Measurements from ENCODE around the gene GNMT. TPM values are rescaled to one million over a fixed set of nuclear protein-coding genes. Genes with fewer than 3 reads are reported as not detected.

Gene GNMT
- polyA plus RNA-seq, 3 donors = 0.17 to 7.8 (median 0.31) TPM

- H3K4me1 ChIP-seq (ENCODE audit: control insufficient read depth in 1 of 2, insufficient read depth in 2 of 2, low read length in 2 of 2) = peaks cover 34 to 37% of the 10 kb centered on the region in 2 donors
- H3K4me3 ChIP-seq (replicated peaks in 1 of 3; ENCODE audit: low read depth in 2 of 3, low read length in 3 of 3) = peak overlapping the region in 1 of 3 experiments; percentile 42
- intact Hi-C loops (cut with micrococcal nuclease) = no loop called here
- peak overlapping the region; percentile 32 to 44 for H3K27ac ChIP-seq (ENCODE audit: low read depth in 1 of 2, low read length in 2 of 2)
- H4K20me1 ChIP-seq (ENCODE audit: insufficient read depth, low read length) = peaks cover 3% of the 10 kb centered on the region
- H3K9me3 ChIP-seq (replicated peaks in 1 of 2; ENCODE audit: control insufficient read depth in 1 of 2, insufficient read depth in 1 of 2, low read length in 2 of 2) = no peaks in the 10 kb centered on the region
- H3K27me3 ChIP-seq (ENCODE audit: control insufficient read depth in 2 of 2, insufficient read depth in 2 of 2, low read length in 2 of 2) = no peaks in the 10 kb centered on the region
- Mint-ChIP-seq H3K4me3 (peak overlapping the region; percentile 45 to 62), H3K4me1 (peaks cover 30% of the 10 kb centered on the region), H3K36me3 (no peaks in the 10 kb centered on the region), H3K27me3 (ENCODE audit: low read depth in 3 of 3) (peaks cover 3 to 6% (median 4%) of the 10 kb centered on the region in 3 donors), H3K9me3 (peaks cover 0 to 3% (median 0%) of the 10 kb centered on the region in 7 donors), H3K27ac (peak overlapping the region in 6 of 7 donors; percentile 31 to 81 (median 55))
- H3K36me3 ChIP-seq (replicated peaks in 1 of 2; ENCODE audit: control insufficient read depth in 1 of 2, insufficient read depth in 2 of 2, low read length in 2 of 2) = no peaks in the 10 kb centered on the region
- peak; percentile 24 to 58 (median 50) for DNase-seq
- no peak overlapping the region for H2AFZ ChIP-seq (ENCODE audit: insufficient read depth, low read depth, low read length, poor library complexity, severe bottlenecking)
- peak overlapping the region; percentile 44 for H3K4me2 ChIP-seq (replicated peaks; ENCODE audit: extremely low read depth, low read length, poor library complexity, severe bottlenecking)
- H3K79me2 ChIP-seq (ENCODE audit: insufficient read depth, low read length) = peaks cover 3% of the 10 kb centered on the region
- WGBS (ENCODE audit: insufficient coverage) = 25% methylated on average over 2 of the region's 2 CpGs
- H3K9ac ChIP-seq (ENCODE audit: insufficient read depth, low read length, poor library complexity, severe bottlenecking) = no peak overlapping the region
- TF ChIP-seq CTCF (IDR thresholded peaks at IDR 0.05) = no peak
Measured at GRCh38 chr6:42923666-42924065, 36.9 kb upstream of the GNMT start.

- H3K9me3 Mint-ChIP-seq = no peaks in the 10 kb centered on the region
- Histone ChIP-seq H3K9me3 (replicated peaks in 1 of 2; ENCODE audit: control insufficient read depth in 1 of 2, insufficient read depth in 1 of 2, low read length in 2 of 2) (no peaks in the 10 kb centered on the region), H3K4me1 (ENCODE audit: control insufficient read depth in 1 of 2, insufficient read depth in 2 of 2, low read length in 2 of 2) (peaks cover 38 to 44% of the 10 kb centered on the region in 2 donors), H4K20me1 (ENCODE audit: insufficient read depth, low read length) (peaks cover 5% of the 10 kb centered on the region), H3K4me2 (replicated peaks; ENCODE audit: extremely low read depth, low read length, poor library complexity, severe bottlenecking) (no peak overlapping the region), H3K36me3 (replicated peaks in 1 of 2; ENCODE audit: control insufficient read depth in 1 of 2, insufficient read depth in 2 of 2, low read length in 2 of 2) (no peaks in the 10 kb centered on the region), H3K4me3 (replicated peaks in 1 of 3; ENCODE audit: low read depth in 2 of 3, low read length in 3 of 3) (no peak overlapping the region), H3K27me3 (ENCODE audit: control insufficient read depth in 2 of 2, insufficient read depth in 2 of 2, low read length in 2 of 2) (no peaks in the 10 kb centered on the region), H2AFZ (ENCODE audit: insufficient read depth, low read depth, low read length, poor library complexity, severe bottlenecking) (no peak overlapping the region), H3K79me2 (ENCODE audit: insufficient read depth, low read length) (peaks cover 4% of the 10 kb centered on the region), H3K27ac (ENCODE audit: low read depth in 1 of 2, low read length in 2 of 2) (no peak overlapping the region), H3K9ac (ENCODE audit: insufficient read depth, low read length, poor library complexity, severe bottlenecking) (no peak overlapping the region)
- peaks cover 36% of the 10 kb centered on the region for H3K4me1 Mint-ChIP-seq
- WGBS (ENCODE audit: insufficient coverage) = 90% methylated on average over 15 of the region's 23 CpGs
- intact Hi-C loops (cut with micrococcal nuclease) = no loop called here
- H3K27ac Mint-ChIP-seq = peak overlapping the region in 1 of 7 donors; percentile 41
- no peaks in the 10 kb centered on the region for H3K36me3 Mint-ChIP-seq
- peaks cover 2 to 4% (median 3%) of the 10 kb centered on the region in 3 donors for H3K27me3 Mint-ChIP-seq (ENCODE audit: low read depth in 3 of 3)
- no peak for TF ChIP-seq CTCF (IDR thresholded peaks at IDR 0.05)
- H3K4me3 Mint-ChIP-seq = no peak overlapping the region
- DNase-seq = no peak
Measured at GRCh38 chr6:42925248-42925857, 35.2 kb upstream of the GNMT start.
